Measurements from ENCODE around the gene ECI1. TPM values are rescaled to one million over a fixed set of nuclear protein-coding genes. Genes with fewer than 3 reads are reported as not detected.
A peak's percentile ranks its signal among the peaks of the same experiment; 100 is the strongest.

The ECI1 gene
- total RNA-seq, 2 donors from 2014 or later: 75.8 to 94.7 TPM

GRCh38 chr16:2280981-2281542 lies 29.7 kb upstream of the ECI1 start:
- no peak for TF ChIP-seq CTCF (conservative IDR thresholded peaks at IDR 0.05)
- 90 to 95% methylated on average over 24 of the region's 24 CpGs for WGBS, 2 experiments (ENCODE audit: insufficient coverage in 1 of 2, insufficient read length in 1 of 2)
- no peaks in the 10 kb centered on the region for H3K36me3 ChIP-seq (ENCODE audit: control insufficient read depth, insufficient read depth, low read length)
- H3K9me3 ChIP-seq (ENCODE audit: control insufficient read depth, low read length): no peaks in the 10 kb centered on the region
- H3K4me1 ChIP-seq (ENCODE audit: control insufficient read depth, insufficient read depth, low read length): no peaks in the 10 kb centered on the region
- H3K36me3 Mint-ChIP-seq (ENCODE audit: low read depth): no peaks in the 10 kb centered on the region
- peak; percentile 69 for DNase-seq
- H3K27me3 Mint-ChIP-seq (ENCODE audit: insufficient read depth): no peaks in the 10 kb centered on the region
- H3K27me3 ChIP-seq (ENCODE audit: control insufficient read depth, insufficient read depth, low read length, poor library complexity, severe bottlenecking): no peaks in the 10 kb centered on the region
- no peaks in the 10 kb centered on the region for H3K4me1 Mint-ChIP-seq
- no peak overlapping the region for H3K27ac Mint-ChIP-seq
- H3K4me3 ChIP-seq (ENCODE audit: low read length): no peak overlapping the region
- no peak overlapping the region for H3K27ac ChIP-seq (ENCODE audit: low read depth, low read length)
- no peaks in the 10 kb centered on the region for H3K9me3 Mint-ChIP-seq
- no peak overlapping the region for H3K9ac ChIP-seq (ENCODE audit: extremely low read depth, low read length, poor library complexity, severe bottlenecking)
- no peak overlapping the region for H3K4me3 Mint-ChIP-seq

- Mint-ChIP-seq H3K27me3 (ENCODE audit: insufficient read depth) (peaks cover 2% of the 10 kb centered on the region), H3K4me1 (no peaks in the 10 kb centered on the region), H3K4me3 (no peak overlapping the region), H3K9me3 (no peaks in the 10 kb centered on the region), H3K27ac (no peak overlapping the region), H3K36me3 (ENCODE audit: low read depth) (no peaks in the 10 kb centered on the region)
- no peaks in the 10 kb centered on the region for H3K4me1 ChIP-seq (ENCODE audit: control insufficient read depth, insufficient read depth, low read length)
- no peak for TF ChIP-seq CTCF (conservative IDR thresholded peaks at IDR 0.05)
- no peak overlapping the region for H3K27ac ChIP-seq (ENCODE audit: low read depth, low read length)
- no peaks in the 10 kb centered on the region for H3K27me3 ChIP-seq (ENCODE audit: control insufficient read depth, insufficient read depth, low read length, poor library complexity, severe bottlenecking)
- H3K4me3 ChIP-seq (ENCODE audit: low read length): no peak overlapping the region
- H3K36me3 ChIP-seq (ENCODE audit: control insufficient read depth, insufficient read depth, low read length): no peaks in the 10 kb centered on the region
- 89 to 95% methylated on average over 5 to 8 of the region's 8 CpGs for WGBS, 2 experiments (ENCODE audit: insufficient coverage in 1 of 2, insufficient read length in 1 of 2)
- H3K9me3 ChIP-seq (ENCODE audit: control insufficient read depth, low read length): no peaks in the 10 kb centered on the region
- DNase-seq: peak; percentile 38
- no peak overlapping the region for H3K9ac ChIP-seq (ENCODE audit: extremely low read depth, low read length, poor library complexity, severe bottlenecking)
Measured at GRCh38 chr16:2280461-2280860, 29.1 kb upstream of the ECI1 start.

GRCh38 chr16:2278956-2279800 lies 27.8 kb upstream of the ECI1 start:
- WGBS, 2 experiments (ENCODE audit: insufficient coverage in 1 of 2, insufficient read length in 1 of 2): 89 to 91% methylated on average over 20 to 26 of the region's 26 CpGs

More at GRCh38 chr16:2278956-2279800, 27.8 kb upstream of the ECI1 start:
- Histone ChIP-seq H3K27ac (ENCODE audit: low read depth, low read length) (no peak overlapping the region), H3K27me3 (ENCODE audit: control insufficient read depth, insufficient read depth, low read length, poor library complexity, severe bottlenecking) (no peaks in the 10 kb centered on the region), H3K4me1 (ENCODE audit: control insufficient read depth, insufficient read depth, low read length) (no peaks in the 10 kb centered on the region), H3K4me3 (ENCODE audit: low read length) (no peak overlapping the region), H3K9ac (ENCODE audit: extremely low read depth, low read length, poor library complexity, severe bottlenecking) (no peak overlapping the region), H3K36me3 (ENCODE audit: control insufficient read depth, insufficient read depth, low read length) (no peaks in the 10 kb centered on the region), H3K9me3 (ENCODE audit: control insufficient read depth, low read length) (no peaks in the 10 kb centered on the region)
- Mint-ChIP-seq H3K27me3 (ENCODE audit: insufficient read depth) (peaks cover 2% of the 10 kb centered on the region), H3K36me3 (ENCODE audit: low read depth) (no peaks in the 10 kb centered on the region), H3K9me3 (no peaks in the 10 kb centered on the region), H3K4me1 (no peaks in the 10 kb centered on the region), H3K4me3 (no peak overlapping the region), H3K27ac (no peak overlapping the region)
- peak; percentile 36 for DNase-seq
- no peak for TF ChIP-seq CTCF (conservative IDR thresholded peaks at IDR 0.05)

Measured in endodermal cell (in vitro differentiated cells).